GM20000 (cell line): ENCODE results near the gene IFRD2.

ENCODE experiments used
- DNase-seq: peaks from one replicate; pipeline ENCODE4 v3.0.0; 2012; ENCODE audit warnings: low spot score
- CTCF ChIP-seq: IDR thresholded peaks from 2 replicates; pipeline ENCODE4 v1.5.1; 2012; ENCODE audit warnings: mild to moderate bottlenecking, control low read depth; ENCODE audit errors: extremely low read depth, missing control alignments

Gene IFRD2

GRCh38 chr3:50319894-50320625, 27.8 kb upstream of the IFRD2 start:
- no peak for TF ChIP-seq CTCF

GRCh38 chr3:50319181-50319893, 27.1 kb upstream of the IFRD2 start:
- DNase-seq: no peak
- TF ChIP-seq CTCF: no peak

More at GRCh38 chr3:50319894-50320625, 27.8 kb upstream of the IFRD2 start:
- DNase-seq: no peak

GRCh38 chr3:50318615-50319014, 26.4 kb upstream of the IFRD2 start:
- TF ChIP-seq CTCF: no peak
- DNase-seq: no peak

GRCh38 chr3:50318163-50318562, 25.9 kb upstream of the IFRD2 start:
- TF ChIP-seq CTCF: no peak
- no peak for DNase-seq

GRCh38 chr3:50317300-50317699, 25.1 kb upstream of the IFRD2 start:
- no peak for TF ChIP-seq CTCF
- no peak for DNase-seq

- no peak for DNase-seq
- TF ChIP-seq CTCF: no peak
These were observed 24.5 kb upstream of the IFRD2 start for GRCh38 chr3:50316657-50317242.

GRCh38 chr3:50314816-50315215, 22.6 kb upstream of the IFRD2 start:
- DNase-seq: no peak
- no peak for TF ChIP-seq CTCF
